ENCODE results near the gene ALPK3. TPM values are rescaled to one million over a fixed set of nuclear protein-coding genes. Genes with fewer than 3 reads are reported as not detected.

The ALPK3 gene
- total and polyA plus RNA-seq, 9 of the 15 experiments (the other 6 are each of a cell fraction or from before 2014, with no cell fraction given): 0.04 to 1.0 (median 0.07) TPM; not detected in 2

DNA sequence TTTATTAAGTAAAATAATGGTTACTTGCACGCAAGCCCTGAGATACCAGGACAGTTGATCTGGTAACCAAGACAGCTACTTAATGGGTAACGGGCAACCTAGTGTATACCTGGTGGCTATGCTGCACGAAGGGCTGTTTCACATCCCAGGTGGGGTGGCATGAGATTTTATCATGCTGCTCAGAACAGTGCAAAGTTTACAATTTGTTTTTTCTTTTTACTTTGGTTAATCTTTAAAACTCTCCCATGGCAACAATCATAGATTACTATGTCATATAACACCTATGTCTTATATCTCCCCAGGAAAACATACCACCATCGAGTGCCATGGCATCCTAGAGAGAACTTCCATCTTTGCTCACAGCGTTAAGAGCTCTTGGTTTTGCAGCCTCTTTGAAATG lies 35.1 kb downstream of the ALPK3 start (continued):
- TF ChIP-seq NR4A1 (CRISPR knock-in tag; IDR thresholded peaks at IDR 0.05) (no peak), NR4A1 (tag; IDR thresholded peaks at IDR 0.05) (no peak), CHD4 (IDR thresholded peaks at IDR 0.05; ENCODE audit: insufficient read depth, insufficient replicate concordance, low read depth, low read length, poor library complexity, severe bottlenecking) (no peak), MTA2 (IDR thresholded peaks at IDR 0.05; ENCODE audit: low read depth) (no peak)
- TF ChIP-seq, protein P1, sequence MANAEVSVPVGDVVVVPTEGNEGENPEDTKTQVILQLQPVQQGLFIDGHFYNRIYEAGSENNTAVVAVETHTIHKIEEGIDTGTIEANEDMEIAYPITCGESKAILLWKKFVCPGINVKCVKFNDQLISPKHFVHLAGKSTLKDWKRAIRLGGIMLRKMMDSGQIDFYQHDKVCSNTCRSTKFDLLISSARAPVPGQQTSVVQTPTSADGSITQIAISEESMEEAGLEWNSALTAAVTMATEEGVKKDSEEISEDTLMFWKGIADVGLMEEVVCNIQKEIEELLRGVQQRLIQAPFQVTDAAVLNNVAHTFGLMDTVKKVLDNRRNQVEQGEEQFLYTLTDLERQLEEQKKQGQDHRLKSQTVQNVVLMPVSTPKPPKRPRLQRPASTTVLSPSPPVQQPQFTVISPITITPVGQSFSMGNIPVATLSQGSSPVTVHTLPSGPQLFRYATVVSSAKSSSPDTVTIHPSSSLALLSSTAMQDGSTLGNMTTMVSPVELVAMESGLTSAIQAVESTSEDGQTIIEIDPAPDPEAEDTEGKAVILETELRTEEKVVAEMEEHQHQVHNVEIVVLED (CRISPR knock-in tag; IDR thresholded peaks at IDR 0.05): no peak

DNA sequence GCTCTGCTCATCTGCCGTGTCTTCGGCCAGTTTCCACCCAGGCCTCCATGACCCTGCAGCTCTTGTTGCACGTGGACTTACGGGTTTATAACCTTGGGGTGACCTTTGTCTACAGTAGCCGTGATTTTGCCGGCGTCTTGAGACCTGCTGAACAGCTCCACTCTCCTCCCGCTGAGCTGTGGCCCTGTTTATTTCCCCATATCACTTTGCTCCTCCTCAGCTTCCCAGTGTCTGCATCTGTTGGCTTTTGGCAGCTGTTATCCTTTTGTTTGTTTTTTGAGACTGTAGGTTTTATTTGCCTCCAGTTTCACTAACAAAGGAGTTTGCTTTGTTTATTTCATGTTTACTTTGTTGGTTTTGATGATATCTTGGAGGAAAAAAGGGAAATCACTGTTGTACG lies 38.0 kb downstream of the ALPK3 start:
- H3K79me2 ChIP-seq (ENCODE audit: control insufficient read depth, insufficient read depth, low read length): no peaks in the 10 kb centered on the region
- no peaks in the 10 kb centered on the region for H3K9me3 ChIP-seq (replicated peaks; ENCODE audit: control insufficient read depth, insufficient read depth, low read depth, low read length)
- no peak overlapping the region for H3K4me2 ChIP-seq (ENCODE audit: insufficient read depth, low read length)
- H2AFZ ChIP-seq (ENCODE audit: low read depth, low read length): peak overlapping the region; percentile 52
- ChIA-PET CTCF (ENCODE audit: low intra/inter-chr PET ratio) (interaction anchor here (0.6 kb wide), 1 partner anchor 25 kb away, joined by 3 read pairs; no protein-coding TSS in a partner anchor), POLR2A (interaction anchor here (1.0 to 2.1 kb wide), 3 partner anchors 10 to 18 kb away, joined by 3 to 8 read pairs (median 3); no protein-coding TSS in a partner anchor)
- H3K4me3 ChIP-seq: no peak overlapping the region
- no peaks in the 10 kb centered on the region; the same call in 1 of the 2 replicates for H4K20me1 ChIP-seq (replicated peaks; ENCODE audit: control insufficient read depth, insufficient read depth, low read length)
- BruUV-seq (replicated peaks): no TSS peak
- 33% methylated on average over 9 of the region's 9 CpGs for WGBS (ENCODE audit: insufficient coverage, low coverage, missing lambda C conversion rate)
- FAIRE-seq (peak; percentile 52), ATAC-seq (no peak), DNase-seq (ENCODE audit: extremely low read depth in 1 of 4, low spot score in 3 of 4) (no peak)
- intact Hi-C loops (cut with micrococcal nuclease): no loop called here
- no peak overlapping the region for H3K27ac ChIP-seq (ENCODE audit: extremely low read depth, low read depth, low read length)
- in situ Hi-C loops (cut with MboI): no loop called here
- no peaks in the 10 kb centered on the region for H3K9me1 ChIP-seq (ENCODE audit: control insufficient read depth, insufficient read depth, low read length)
- peaks cover 0 to 9% of the 10 kb centered on the region in 2 experiments; a peak in 2 of 5 replicates for H3K4me1 ChIP-seq (replicated peaks in 1 of 2; ENCODE audit: control insufficient read depth in 2 of 2, insufficient read depth in 2 of 2, low read length in 2 of 2)
- peaks cover 19 to 37% of the 10 kb centered on the region in 2 experiments; a peak in 4 of 5 replicates for H3K27me3 ChIP-seq (ENCODE audit: control insufficient read depth in 2 of 2, insufficient read depth in 2 of 2, low read length in 2 of 2)
- no peak overlapping the region for H3K9ac ChIP-seq (ENCODE audit: insufficient read depth in 1 of 2, low read depth in 2 of 2, low read length in 2 of 2)
- no peaks in the 10 kb centered on the region for H3K36me3 ChIP-seq (ENCODE audit: control insufficient read depth, insufficient read depth, low read length)
- peak; percentile 59 for TF ChIP-seq ESRRA (IDR thresholded peaks at IDR 0.05; ENCODE audit: borderline replicate concordance, low read depth)
- TF ChIP-seq, protein P2, sequence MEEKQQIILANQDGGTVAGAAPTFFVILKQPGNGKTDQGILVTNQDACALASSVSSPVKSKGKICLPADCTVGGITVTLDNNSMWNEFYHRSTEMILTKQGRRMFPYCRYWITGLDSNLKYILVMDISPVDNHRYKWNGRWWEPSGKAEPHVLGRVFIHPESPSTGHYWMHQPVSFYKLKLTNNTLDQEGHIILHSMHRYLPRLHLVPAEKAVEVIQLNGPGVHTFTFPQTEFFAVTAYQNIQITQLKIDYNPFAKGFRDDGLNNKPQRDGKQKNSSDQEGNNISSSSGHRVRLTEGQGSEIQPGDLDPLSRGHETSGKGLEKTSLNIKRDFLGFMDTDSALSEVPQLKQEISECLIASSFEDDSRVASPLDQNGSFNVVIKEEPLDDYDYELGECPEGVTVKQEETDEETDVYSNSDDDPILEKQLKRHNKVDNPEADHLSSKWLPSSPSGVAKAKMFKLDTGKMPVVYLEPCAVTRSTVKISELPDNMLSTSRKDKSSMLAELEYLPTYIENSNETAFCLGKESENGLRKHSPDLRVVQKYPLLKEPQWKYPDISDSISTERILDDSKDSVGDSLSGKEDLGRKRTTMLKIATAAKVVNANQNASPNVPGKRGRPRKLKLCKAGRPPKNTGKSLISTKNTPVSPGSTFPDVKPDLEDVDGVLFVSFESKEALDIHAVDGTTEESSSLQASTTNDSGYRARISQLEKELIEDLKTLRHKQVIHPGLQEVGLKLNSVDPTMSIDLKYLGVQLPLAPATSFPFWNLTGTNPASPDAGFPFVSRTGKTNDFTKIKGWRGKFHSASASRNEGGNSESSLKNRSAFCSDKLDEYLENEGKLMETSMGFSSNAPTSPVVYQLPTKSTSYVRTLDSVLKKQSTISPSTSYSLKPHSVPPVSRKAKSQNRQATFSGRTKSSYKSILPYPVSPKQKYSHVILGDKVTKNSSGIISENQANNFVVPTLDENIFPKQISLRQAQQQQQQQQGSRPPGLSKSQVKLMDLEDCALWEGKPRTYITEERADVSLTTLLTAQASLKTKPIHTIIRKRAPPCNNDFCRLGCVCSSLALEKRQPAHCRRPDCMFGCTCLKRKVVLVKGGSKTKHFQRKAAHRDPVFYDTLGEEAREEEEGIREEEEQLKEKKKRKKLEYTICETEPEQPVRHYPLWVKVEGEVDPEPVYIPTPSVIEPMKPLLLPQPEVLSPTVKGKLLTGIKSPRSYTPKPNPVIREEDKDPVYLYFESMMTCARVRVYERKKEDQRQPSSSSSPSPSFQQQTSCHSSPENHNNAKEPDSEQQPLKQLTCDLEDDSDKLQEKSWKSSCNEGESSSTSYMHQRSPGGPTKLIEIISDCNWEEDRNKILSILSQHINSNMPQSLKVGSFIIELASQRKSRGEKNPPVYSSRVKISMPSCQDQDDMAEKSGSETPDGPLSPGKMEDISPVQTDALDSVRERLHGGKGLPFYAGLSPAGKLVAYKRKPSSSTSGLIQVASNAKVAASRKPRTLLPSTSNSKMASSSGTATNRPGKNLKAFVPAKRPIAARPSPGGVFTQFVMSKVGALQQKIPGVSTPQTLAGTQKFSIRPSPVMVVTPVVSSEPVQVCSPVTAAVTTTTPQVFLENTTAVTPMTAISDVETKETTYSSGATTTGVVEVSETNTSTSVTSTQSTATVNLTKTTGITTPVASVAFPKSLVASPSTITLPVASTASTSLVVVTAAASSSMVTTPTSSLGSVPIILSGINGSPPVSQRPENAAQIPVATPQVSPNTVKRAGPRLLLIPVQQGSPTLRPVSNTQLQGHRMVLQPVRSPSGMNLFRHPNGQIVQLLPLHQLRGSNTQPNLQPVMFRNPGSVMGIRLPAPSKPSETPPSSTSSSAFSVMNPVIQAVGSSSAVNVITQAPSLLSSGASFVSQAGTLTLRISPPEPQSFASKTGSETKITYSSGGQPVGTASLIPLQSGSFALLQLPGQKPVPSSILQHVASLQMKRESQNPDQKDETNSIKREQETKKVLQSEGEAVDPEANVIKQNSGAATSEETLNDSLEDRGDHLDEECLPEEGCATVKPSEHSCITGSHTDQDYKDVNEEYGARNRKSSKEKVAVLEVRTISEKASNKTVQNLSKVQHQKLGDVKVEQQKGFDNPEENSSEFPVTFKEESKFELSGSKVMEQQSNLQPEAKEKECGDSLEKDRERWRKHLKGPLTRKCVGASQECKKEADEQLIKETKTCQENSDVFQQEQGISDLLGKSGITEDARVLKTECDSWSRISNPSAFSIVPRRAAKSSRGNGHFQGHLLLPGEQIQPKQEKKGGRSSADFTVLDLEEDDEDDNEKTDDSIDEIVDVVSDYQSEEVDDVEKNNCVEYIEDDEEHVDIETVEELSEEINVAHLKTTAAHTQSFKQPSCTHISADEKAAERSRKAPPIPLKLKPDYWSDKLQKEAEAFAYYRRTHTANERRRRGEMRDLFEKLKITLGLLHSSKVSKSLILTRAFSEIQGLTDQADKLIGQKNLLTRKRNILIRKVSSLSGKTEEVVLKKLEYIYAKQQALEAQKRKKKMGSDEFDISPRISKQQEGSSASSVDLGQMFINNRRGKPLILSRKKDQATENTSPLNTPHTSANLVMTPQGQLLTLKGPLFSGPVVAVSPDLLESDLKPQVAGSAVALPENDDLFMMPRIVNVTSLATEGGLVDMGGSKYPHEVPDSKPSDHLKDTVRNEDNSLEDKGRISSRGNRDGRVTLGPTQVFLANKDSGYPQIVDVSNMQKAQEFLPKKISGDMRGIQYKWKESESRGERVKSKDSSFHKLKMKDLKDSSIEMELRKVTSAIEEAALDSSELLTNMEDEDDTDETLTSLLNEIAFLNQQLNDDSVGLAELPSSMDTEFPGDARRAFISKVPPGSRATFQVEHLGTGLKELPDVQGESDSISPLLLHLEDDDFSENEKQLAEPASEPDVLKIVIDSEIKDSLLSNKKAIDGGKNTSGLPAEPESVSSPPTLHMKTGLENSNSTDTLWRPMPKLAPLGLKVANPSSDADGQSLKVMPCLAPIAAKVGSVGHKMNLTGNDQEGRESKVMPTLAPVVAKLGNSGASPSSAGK (IDR thresholded peaks at IDR 0.05): 0 out of 2 replicates have a peak, but pooled peaks have one; percentile 12

Data from K562 (cell line).